SK-N-SH treated with all-trans-retinoic acid at 6 μM for 48 hours (cell line): Measurements from ENCODE around the gene EIF1B.

Experiments used
- ARNTL ChIP-seq: fragments of 450-650 bp; formaldehyde crosslinking; IDR thresholded peaks from 2 replicates; pipeline ENCODE4 v1.5.0; 2020; ENCODE audit warnings: low read depth, mild to moderate bottlenecking, moderate library complexity, borderline replicate concordance
- BACH2 ChIP-seq: fragments of 250-450 bp; sonication (Bioruptor Pico); IDR thresholded peaks from 2 replicates; pipeline ENCODE4 v1.9.0; 2021; ENCODE audit warnings: mild to moderate bottlenecking, borderline replicate concordance
- CSRNP3 ChIP-seq: fragments of 250-450 bp; sonication (Bioruptor Pico); IDR thresholded peaks from 2 replicates; pipeline ENCODE4 v1.5.1; 2021; ENCODE audit warnings: mild to moderate bottlenecking, moderate library complexity
- ESRRG ChIP-seq: fragments of 250-450 bp; sonication (Bioruptor Pico); IDR thresholded peaks from 2 replicates; pipeline ENCODE4 v1.6.1; 2021; ENCODE audit warnings: mild to moderate bottlenecking
- PATZ1 ChIP-seq: fragments of 250-450 bp; sonication (Bioruptor Pico); IDR thresholded peaks from 2 replicates; pipeline ENCODE4 v1.8.0; 2020; ENCODE audit warnings: mild to moderate bottlenecking, moderate library complexity, borderline replicate concordance
- RARB ChIP-seq: fragments of 250-450 bp; sonication (Bioruptor Pico); IDR thresholded peaks from 2 replicates; pipeline ENCODE4 v1.8.0; 2021; ENCODE audit warnings: mild to moderate bottlenecking, moderate library complexity
- TOX ChIP-seq: fragments of 250-450 bp; sonication (Bioruptor Pico); IDR thresholded peaks from 2 replicates; pipeline ENCODE4 v1.8.0; 2021; ENCODE audit warnings: mild to moderate bottlenecking, moderate library complexity, borderline replicate concordance
- ZFP30 ChIP-seq: fragments of 450-650 bp; formaldehyde crosslinking; IDR thresholded peaks from 2 replicates; pipeline ENCODE4 v1.5.0; 2022; ENCODE audit warnings: mild to moderate bottlenecking, moderate library complexity
- ZNF565 ChIP-seq: fragments of 450-650 bp; formaldehyde crosslinking; conservative IDR thresholded peaks from 2 replicates; pipeline ENCODE4 v1.5.0; 2020; ENCODE audit warnings: low read depth, mild to moderate bottlenecking, moderate library complexity

GRCh38 chr3:40317061-40317855, 7.8 kb downstream of the EIF1B start:
- TF ChIP-seq CSRNP3 (CRISPR knock-in tag) (no peak), ZFP30 (CRISPR knock-in tag) (no peak), ZNF565 (CRISPR knock-in tag) (no peak), RARB (CRISPR knock-in tag) (no peak), TOX (CRISPR knock-in tag) (no peak), PATZ1 (no peak), BACH2 (no peak), ARNTL (no peak), ESRRG (CRISPR knock-in tag) (no peak)
